Tibial nerve (tissue), 4 donors: ENCODE data around the gene FBXL16. TPM values are rescaled to one million over a fixed set of nuclear protein-coding genes. Genes with fewer than 3 reads are reported as not detected.
A peak's percentile ranks its signal among the peaks of the same experiment; 100 is the strongest.

Source experiments
- DNase-seq, 2 donors: peaks; one replicate each; pipeline ENCODE4 v3.0.0-alpha.2; 2019; ENCODE audit warnings: low spot score in 2 of 2
- H3K27ac ChIP-seq, 4 donors: fragments of 200-600 bp; sonication (generic) in 3 of 4; one replicate each; pipeline ENCODE4 v1.5.1; 2017 to 2019; ENCODE audit warnings: mild to moderate bottlenecking in 1 of 4
- H3K27me3 ChIP-seq, 2 donors: fragments of 200-600 bp; sonication (generic) in 1 of 2; one replicate each; pipeline versions ENCODE4 v1.5.1 to v1.6.0; 2017 to 2019
- H3K36me3 ChIP-seq, 3 donors: fragments of 200-600 bp; sonication (generic); one replicate each; pipeline ENCODE4 v1.5.1; 2018 to 2019
- H3K4me1 ChIP-seq, 4 donors: fragments of 200-600 bp; sonication (generic) in 3 of 4; one replicate each; pipeline ENCODE4 v1.5.1; 2017 to 2019
- H3K4me3 ChIP-seq, 4 donors: fragments of 200-600 bp; sonication (generic) in 3 of 4; one replicate each; pipeline ENCODE4 v1.5.1; 2017 to 2019; ENCODE audit warnings: mild to moderate bottlenecking in 1 of 4, moderate library complexity in 1 of 4
- H3K9me3 ChIP-seq, 4 donors: fragments of 200-600 bp; sonication (generic) in 3 of 4; one replicate each; pipeline ENCODE4 v1.5.1; 2017 to 2019
- EP300 ChIP-seq, 2 donors: sonication (generic); formaldehyde crosslinking; IDR thresholded peaks; one replicate each; pipeline ENCODE4 v1.6.1; 2017; ENCODE audit warnings: antibody characterized with exemption in 2 of 2, mild to moderate bottlenecking in 1 of 2
- POLR2A ChIP-seq, 2 donors: fragments of 450-650 bp; IDR thresholded peaks; one replicate each; pipeline ENCODE4 v1.6.1; 2017; ENCODE audit warnings: antibody characterized with exemption in 2 of 2, mild to moderate bottlenecking in 2 of 2, moderate library complexity in 2 of 2
- WGBS, 2 donors: methylation state at CpG; one replicate each; pipeline ENCODE4 v1.1.5; 2018; 5-methylcytosine and 5-hydroxymethylcytosine counted together
- total RNA-seq, 4 donors: library from RNA; depleted of rRNA; stranded (reverse); fragments of >200 nt; gene quantifications; one replicate each; pipeline ENCODE4 v1.1.0, GENCODE V29; 2016
- TF ChIP-seq, protein P1 (sequence below), 5 experiments: fragments of 200-600 bp in 3 of 5; fragments of 450-650 bp in 2 of 5; sonication (generic) in 3 of 5; IDR thresholded peaks; one replicate each; pipeline ENCODE4 v1.5.1; 2016 to 2019; ENCODE audit warnings: antibody characterized with exemption in 5 of 5, mild to moderate bottlenecking in 3 of 5, moderate library complexity in 2 of 5

The FBXL16 gene
- total RNA-seq, 4 donors from 2014 or later = 1.5 to 5.7 (median 3.5) TPM

DNA sequence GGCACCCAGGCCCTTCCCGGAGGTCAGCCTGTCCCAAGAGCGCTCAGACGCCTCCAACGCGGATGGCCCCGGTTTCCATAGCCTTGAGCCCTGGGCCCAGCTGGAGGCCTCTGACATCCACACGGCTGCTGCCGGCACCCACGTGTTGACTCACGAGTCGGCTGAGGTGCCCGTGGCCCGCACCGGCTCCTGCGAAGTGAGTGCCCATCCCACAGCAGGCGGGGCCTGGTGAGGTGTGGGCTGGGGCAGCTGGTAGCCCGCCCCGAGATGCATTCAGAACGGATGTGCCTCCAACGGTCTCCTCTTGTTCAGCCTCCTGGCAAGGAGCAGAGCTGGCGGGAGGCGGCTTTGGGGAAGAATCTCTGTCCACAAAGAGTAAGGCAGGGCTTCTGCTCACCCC, 53.8 kb downstream of the FBXL16 start:
- Histone ChIP-seq H3K4me3 (no peak overlapping the region), H3K9me3 (no peaks in the 10 kb centered on the region), H3K27ac (no peak overlapping the region), H3K4me1 (peaks cover 0 to 30% (median 15%) of the 10 kb centered on the region in 4 donors), H3K36me3 (peaks cover 0 to 53% (median 0%) of the 10 kb centered on the region in 3 donors), H3K27me3 (no peaks in the 10 kb centered on the region)
- 82 to 88% methylated on average over 13 to 20 of the region's 22 CpGs for WGBS, 2 donors
- TF ChIP-seq EP300 (IDR thresholded peaks at IDR 0.05) = no peak
- TF ChIP-seq, protein P1, sequence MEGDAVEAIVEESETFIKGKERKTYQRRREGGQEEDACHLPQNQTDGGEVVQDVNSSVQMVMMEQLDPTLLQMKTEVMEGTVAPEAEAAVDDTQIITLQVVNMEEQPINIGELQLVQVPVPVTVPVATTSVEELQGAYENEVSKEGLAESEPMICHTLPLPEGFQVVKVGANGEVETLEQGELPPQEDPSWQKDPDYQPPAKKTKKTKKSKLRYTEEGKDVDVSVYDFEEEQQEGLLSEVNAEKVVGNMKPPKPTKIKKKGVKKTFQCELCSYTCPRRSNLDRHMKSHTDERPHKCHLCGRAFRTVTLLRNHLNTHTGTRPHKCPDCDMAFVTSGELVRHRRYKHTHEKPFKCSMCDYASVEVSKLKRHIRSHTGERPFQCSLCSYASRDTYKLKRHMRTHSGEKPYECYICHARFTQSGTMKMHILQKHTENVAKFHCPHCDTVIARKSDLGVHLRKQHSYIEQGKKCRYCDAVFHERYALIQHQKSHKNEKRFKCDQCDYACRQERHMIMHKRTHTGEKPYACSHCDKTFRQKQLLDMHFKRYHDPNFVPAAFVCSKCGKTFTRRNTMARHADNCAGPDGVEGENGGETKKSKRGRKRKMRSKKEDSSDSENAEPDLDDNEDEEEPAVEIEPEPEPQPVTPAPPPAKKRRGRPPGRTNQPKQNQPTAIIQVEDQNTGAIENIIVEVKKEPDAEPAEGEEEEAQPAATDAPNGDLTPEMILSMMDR (IDR thresholded peaks at IDR 0.05) = no peak
- no peak for DNase-seq

DNA sequence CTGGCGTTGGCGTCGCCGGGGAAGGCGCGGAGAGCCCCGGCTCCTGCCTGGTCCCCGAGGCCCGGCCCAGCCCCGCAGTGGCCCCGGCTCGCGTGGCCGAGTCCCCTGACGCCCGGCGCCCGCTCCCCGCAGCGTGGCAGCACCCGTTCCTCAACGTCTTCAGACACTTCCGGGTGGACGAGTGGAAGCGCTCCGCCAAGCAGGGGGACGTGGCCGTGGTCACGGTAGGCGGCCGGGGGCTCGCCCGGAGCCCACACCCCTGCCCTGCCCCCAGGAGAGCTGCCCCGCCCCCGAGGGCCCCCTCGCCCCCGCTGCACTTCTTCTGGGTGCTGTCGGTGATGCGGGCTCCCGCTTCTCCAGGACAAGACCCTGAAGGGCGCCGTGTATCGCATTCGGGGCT, 56.0 kb downstream of the FBXL16 start:
- peak overlapping the region in 3 of 4 donors; percentile 90 to 91 (median 90) for H3K27ac ChIP-seq
- WGBS, 2 donors = 0 to 8% methylated on average over 2 to 19 of the region's 44 CpGs
- H3K4me1 ChIP-seq = peaks cover 0 to 46% (median 21%) of the 10 kb centered on the region in 4 donors
- DNase-seq = no peak
- no peaks in the 10 kb centered on the region for H3K27me3 ChIP-seq
- H3K4me3 ChIP-seq = peak overlapping the region; percentile 42 to 93 (median 66)
- H3K9me3 ChIP-seq = no peaks in the 10 kb centered on the region
- no peak for TF ChIP-seq POLR2A (IDR thresholded peaks at IDR 0.05)
- TF ChIP-seq, protein P1 (IDR thresholded peaks at IDR 0.05) = no peak
- no peak for TF ChIP-seq EP300 (IDR thresholded peaks at IDR 0.05)
- H3K36me3 ChIP-seq = peaks cover 0 to 36% (median 0%) of the 10 kb centered on the region in 3 donors

DNA sequence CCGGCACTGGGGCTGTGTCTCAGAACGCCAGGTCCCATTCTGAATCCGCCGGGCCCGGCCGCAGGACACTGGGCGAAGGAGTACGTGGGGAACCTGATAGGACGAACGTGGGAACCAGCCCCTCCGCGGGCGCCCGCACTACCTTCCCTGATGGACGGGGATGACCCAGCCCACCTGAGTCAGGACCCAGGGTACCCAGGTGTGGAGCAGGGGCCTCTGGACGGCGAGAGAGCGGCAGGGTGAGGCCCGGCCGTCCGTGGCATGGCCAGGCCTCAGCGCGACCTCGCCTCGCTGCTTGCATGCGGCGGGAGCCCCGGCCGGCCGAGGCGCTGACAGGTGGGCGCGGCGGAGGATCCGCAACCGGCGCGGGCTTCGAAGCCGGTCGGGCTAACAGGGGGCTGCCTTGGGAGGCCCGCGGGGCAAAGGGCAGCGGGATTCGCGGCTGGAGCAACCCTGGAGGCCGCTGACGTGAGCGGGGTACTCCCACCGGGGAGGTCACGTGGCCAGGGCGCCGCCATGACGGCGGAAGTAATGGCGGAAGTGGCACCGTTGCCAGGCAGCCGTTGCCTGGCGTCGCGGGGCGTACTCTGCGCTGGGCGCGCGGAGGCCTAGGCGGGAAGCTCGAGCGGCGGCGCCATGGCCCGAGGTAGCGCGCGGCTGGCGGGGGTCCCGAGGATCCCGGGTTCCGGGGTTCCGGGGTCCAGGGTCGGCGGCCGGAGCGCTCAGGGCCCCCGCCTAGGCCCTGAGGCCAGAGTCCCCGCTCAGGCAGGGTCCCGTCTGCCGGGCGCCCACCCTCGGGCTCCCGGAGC, 56.6 kb downstream of the FBXL16 start, which contains the start of gene WDR90:
Gene WDR90 (plus strand): TSS at position 585 of the 809 bp plus-strand sequence. CDS start 52 bp downstream, at position 637.
- Histone ChIP-seq H3K9me3 (no peaks in the 10 kb centered on the region), H3K4me3 (peak within 1 kb of the TSS; percentile 42 to 93 (median 66)), H3K36me3 (peaks cover 0 to 31% (median 0%) of the 10 kb centered on the region in 3 donors), H3K4me1 (peaks cover 0 to 51% (median 21%) of the 10 kb centered on the region in 4 donors), H3K27ac (peak within 1 kb of the TSS; percentile 70 to 91 (median 90)), H3K27me3 (no peaks in the 10 kb centered on the region)
- WGBS, 2 donors = 1 to 2% methylated on average over 42 to 57 of the region's 91 CpGs
- DNase-seq = peak; percentile 85 to 86
- TF ChIP-seq POLR2A (IDR thresholded peaks at IDR 0.05) = peak in 1 of 2 donors; percentile 70
- TF ChIP-seq, protein P1 (IDR thresholded peaks at IDR 0.05) = peak in 1 of 5 experiments; percentile 39
- TF ChIP-seq EP300 (IDR thresholded peaks at IDR 0.05) = peak in 1 of 2 donors; percentile 86

DNA sequence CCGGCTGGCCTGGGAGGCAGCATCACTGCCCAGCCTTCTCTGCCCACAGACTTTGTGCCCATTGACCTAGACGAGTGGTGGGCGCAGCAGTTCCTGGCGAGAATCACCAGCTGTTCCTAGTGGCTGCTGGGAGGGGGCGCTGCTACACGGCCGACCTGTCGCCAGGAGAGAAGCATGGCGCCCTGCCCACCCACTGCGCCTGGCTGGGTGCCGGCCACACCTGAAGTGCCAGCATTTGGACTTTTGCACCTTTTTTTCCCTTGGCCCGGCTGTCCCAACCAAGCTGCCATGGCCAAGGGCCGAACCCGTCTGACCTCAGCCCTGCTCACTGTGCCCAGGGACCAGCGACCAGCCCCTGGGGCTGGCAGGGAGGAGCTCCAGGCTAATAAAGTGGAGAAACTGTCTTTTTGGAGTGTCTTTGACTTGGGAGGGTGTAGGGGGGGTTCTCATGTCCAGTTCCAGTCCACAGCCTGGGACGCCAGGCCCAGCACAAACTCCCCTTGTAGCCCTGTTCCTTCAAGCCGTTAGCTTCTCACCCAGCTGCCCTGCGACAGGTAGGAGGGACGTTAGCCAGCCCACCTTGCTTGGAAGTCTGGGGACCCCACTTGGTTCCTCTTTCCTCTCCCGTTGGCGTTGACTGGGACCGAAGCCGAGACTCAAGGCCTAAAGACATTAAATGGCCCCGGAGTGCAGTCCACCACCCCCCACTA, 57.4 kb downstream of the FBXL16 start:
- H3K27me3 ChIP-seq = no peaks in the 10 kb centered on the region
- DNase-seq = no peak
- H3K4me1 ChIP-seq = peaks cover 0 to 56% (median 22%) of the 10 kb centered on the region in 4 donors
- peak overlapping the region; percentile 42 to 93 (median 66) for H3K4me3 ChIP-seq
- peaks cover 0 to 23% (median 0%) of the 10 kb centered on the region in 3 donors for H3K36me3 ChIP-seq
- WGBS, 2 donors = 31 to 32% methylated on average over 18 to 20 of the region's 24 CpGs
- no peaks in the 10 kb centered on the region for H3K9me3 ChIP-seq
- TF ChIP-seq POLR2A (IDR thresholded peaks at IDR 0.05) = no peak
- TF ChIP-seq, protein P1 (IDR thresholded peaks at IDR 0.05) = peak in 4 of 5 experiments; percentile 26 to 34 (median 30)
- peak overlapping the region; percentile 70 to 91 (median 90) for H3K27ac ChIP-seq
